H9 (cell line): ENCODE results near the gene ZNF784. TPM values are rescaled to one million over a fixed set of nuclear protein-coding genes. Genes with fewer than 3 reads are reported as not detected.

Experiments used
- DNase-seq: peaks from one replicate; pipeline ENCODE4 v3.0.0-alpha.2; 2017
- H2AFZ ChIP-seq: one replicate; pipeline ENCODE4 v1.6.1; 2013; ENCODE audit warnings: mild to moderate bottlenecking, low read length, control low read depth, moderate library complexity
- H2AK5ac ChIP-seq: 2 replicates; pipeline ENCODE4 v1.6.1; 2013; ENCODE audit warnings: low read length, control low read depth, mixed read lengths; ENCODE audit not compliant: insufficient read length
- H2BK120ac ChIP-seq: one replicate; pipeline ENCODE4 v1.6.1; 2013; ENCODE audit warnings: low read depth, mild to moderate bottlenecking, low read length, control low read depth, inconsistent platforms; ENCODE audit not compliant: poor library complexity, severe bottlenecking
- H2BK12ac ChIP-seq: 2 replicates; pipeline ENCODE4 v1.6.1; 2013; ENCODE audit warnings: low read length, control low read depth, mixed read lengths, low read depth; ENCODE audit not compliant: insufficient read length
- H2BK15ac ChIP-seq: 2 replicates; pipeline ENCODE4 v1.6.1; 2013; ENCODE audit warnings: low read depth, low read length, control low read depth
- H2BK20ac ChIP-seq: one replicate; pipeline ENCODE4 v1.6.1; 2013; ENCODE audit warnings: low read depth, mild to moderate bottlenecking, low read length, control low read depth, inconsistent platforms; ENCODE audit not compliant: poor library complexity, severe bottlenecking
- H2BK5ac ChIP-seq: 2 replicates; pipeline ENCODE4 v1.6.1; 2013; ENCODE audit warnings: low read length, control low read depth, mixed read lengths; ENCODE audit not compliant: insufficient read length
- H3K14ac ChIP-seq: 2 replicates; pipeline ENCODE4 v1.6.1; 2013; ENCODE audit warnings: low read length, control low read depth; ENCODE audit not compliant: insufficient read depth
- H3K18ac ChIP-seq: 2 replicates; pipeline ENCODE4 v1.6.1; 2013; ENCODE audit warnings: low read depth, mild to moderate bottlenecking, mixed read lengths, low read length, control low read depth; ENCODE audit not compliant: insufficient read length
- H3K23ac ChIP-seq: 2 replicates; pipeline ENCODE4 v1.6.1; 2013; ENCODE audit warnings: low read length, control low read depth, mixed read lengths, low read depth; ENCODE audit not compliant: insufficient read length
- H3K23me2 ChIP-seq: 2 replicates; pipeline ENCODE4 v1.6.1; 2013; ENCODE audit warnings: low read depth, mild to moderate bottlenecking, mixed read lengths, low read length, control low read depth; ENCODE audit not compliant: insufficient read length, poor library complexity, severe bottlenecking
- H3K27ac ChIP-seq: 2 replicates; pipeline ENCODE4 v1.5.1; 2013; ENCODE audit warnings: low read length, control low read depth, mixed read lengths, low read depth; ENCODE audit not compliant: insufficient read length
- H3K27me3 ChIP-seq: 2 replicates; pipeline ENCODE4 v1.6.1; 2013; ENCODE audit warnings: low read length, control low read depth, inconsistent platforms; ENCODE audit not compliant: insufficient read depth
- H3K4ac ChIP-seq: 2 replicates; pipeline ENCODE4 v1.6.1; 2013; ENCODE audit warnings: low read depth, mild to moderate bottlenecking, control low read depth, inconsistent platforms, low read length, moderate library complexity
- H3K4me1 ChIP-seq: 2 replicates; pipeline ENCODE4 v1.6.1; 2013; ENCODE audit warnings: low read length, control low read depth, inconsistent platforms; ENCODE audit not compliant: insufficient read depth
- H3K4me2 ChIP-seq: 2 replicates; pipeline ENCODE4 v1.6.1; 2013; ENCODE audit warnings: low read length, control low read depth, mixed read lengths; ENCODE audit not compliant: insufficient read length, insufficient read depth
- H3K56ac ChIP-seq: 2 replicates; pipeline ENCODE4 v1.6.1; 2013; ENCODE audit warnings: low read depth, mild to moderate bottlenecking, mixed read lengths, low read length, control low read depth; ENCODE audit not compliant: insufficient read length
- H3K79me1 ChIP-seq: 2 replicates; pipeline ENCODE4 v1.6.1; 2013; ENCODE audit warnings: low read depth, mild to moderate bottlenecking, moderate library complexity, low read length, control low read depth, inconsistent platforms; ENCODE audit not compliant: insufficient read depth, poor library complexity, severe bottlenecking
- H3K79me2 ChIP-seq: 2 replicates; pipeline ENCODE4 v1.6.1; 2013; ENCODE audit warnings: low read length, control low read depth, inconsistent platforms; ENCODE audit not compliant: insufficient read depth
- H3K9ac ChIP-seq: 2 replicates; pipeline ENCODE4 v1.6.1; 2013; ENCODE audit warnings: low read length, control low read depth, mixed read lengths; ENCODE audit not compliant: insufficient read length; ENCODE audit errors: extremely low read depth
- H3K9me3 ChIP-seq: one replicate; pipeline ENCODE4 v1.6.1; 2013; ENCODE audit warnings: low read depth, low read length, inconsistent platforms; ENCODE audit not compliant: control insufficient read depth
- H3T11ph ChIP-seq: one replicate; pipeline ENCODE4 v1.6.1; 2013; ENCODE audit warnings: mild to moderate bottlenecking, low read length, control low read depth, inconsistent platforms
- H4K20me1 ChIP-seq: one replicate; pipeline ENCODE4 v1.6.1; 2013; ENCODE audit not compliant: control insufficient read depth, insufficient read length, insufficient read depth
- H4K5ac ChIP-seq: 2 replicates; pipeline ENCODE4 v1.6.1; 2013; ENCODE audit warnings: low read depth, mild to moderate bottlenecking, mixed read lengths, low read length, control low read depth; ENCODE audit not compliant: insufficient read length
- H4K8ac ChIP-seq: replicated peaks from 2 replicates; pipeline ENCODE4 v1.6.1; 2013; ENCODE audit warnings: low read length, control low read depth, mixed read lengths, low read depth; ENCODE audit not compliant: insufficient read length
- H4K91ac ChIP-seq: 2 replicates; pipeline ENCODE4 v1.6.1; 2013; ENCODE audit warnings: low read depth, mild to moderate bottlenecking, moderate library complexity, mixed read lengths, low read length, control low read depth; ENCODE audit not compliant: insufficient read length
- H3K27ac Mint-ChIP-seq, 3 experiments: 2 replicates in 2 of 3; 3 replicates in 1 of 3; pipeline ENCODE4 v1.8.0; 2020 to 2021; ENCODE audit warnings: mixed read lengths in 3 of 3, mild to moderate bottlenecking in 1 of 3, moderate library complexity in 1 of 3
- H3K27me3 Mint-ChIP-seq: 2 replicates; pipeline ENCODE4 v1.8.0; 2021; ENCODE audit warnings: low read depth, mild to moderate bottlenecking, moderate library complexity, mixed read lengths
- H3K36me3 Mint-ChIP-seq, 3 experiments: 2 replicates in 2 of 3; 3 replicates in 1 of 3; pipeline ENCODE4 v1.8.0; 2020 to 2021; ENCODE audit warnings: low read depth in 3 of 3, mixed read lengths in 3 of 3; ENCODE audit not compliant: insufficient read depth in 1 of 3
- H3K4me1 Mint-ChIP-seq, 2 experiments: 2 replicates each; pipeline ENCODE4 v1.8.0; 2020; ENCODE audit warnings: mixed read lengths in 2 of 2
- H3K4me3 Mint-ChIP-seq, 2 experiments: 2 replicates in 1 of 2; 3 replicates in 1 of 2; pipeline ENCODE4 v1.8.0; 2020 to 2021; ENCODE audit warnings: mild to moderate bottlenecking in 2 of 2, mixed read lengths in 2 of 2, moderate library complexity in 1 of 2
- H3K9me3 Mint-ChIP-seq, 2 experiments: 2 replicates in 1 of 2; 3 replicates in 1 of 2; pipeline ENCODE4 v1.8.0; 2020; ENCODE audit warnings: mild to moderate bottlenecking in 2 of 2, mixed read lengths in 2 of 2, moderate library complexity in 1 of 2
- WGBS: extraction: QIAGEN DNeasy Blood & Tissue Kit; methylation state at CpG from one replicate; pipeline ENCODE4 v1.1.7; 2013; ENCODE audit warnings: missing lambda C conversion rate, low lambda C conversion rate, mixed read lengths; ENCODE audit not compliant: insufficient read length; ENCODE audit errors: extremely low coverage; 5-methylcytosine and 5-hydroxymethylcytosine counted together
- total RNA-seq: library from RNA; stranded (reverse); gene quantifications from 2 replicates; pipeline ENCODE4 v1.2.1, GENCODE V29; 2021
- TF ChIP-seq, protein P1 (sequence below): fragments of 200-600 bp; sonication (generic); conservative IDR thresholded peaks from 3 replicates; pipeline ENCODE4 v1.8.0; 2021; ENCODE audit warnings: antibody characterized with exemption, mild to moderate bottlenecking

The ZNF784 gene
- total RNA-seq, 1 experiment from 2014 or later: 10.7 TPM

DNA sequence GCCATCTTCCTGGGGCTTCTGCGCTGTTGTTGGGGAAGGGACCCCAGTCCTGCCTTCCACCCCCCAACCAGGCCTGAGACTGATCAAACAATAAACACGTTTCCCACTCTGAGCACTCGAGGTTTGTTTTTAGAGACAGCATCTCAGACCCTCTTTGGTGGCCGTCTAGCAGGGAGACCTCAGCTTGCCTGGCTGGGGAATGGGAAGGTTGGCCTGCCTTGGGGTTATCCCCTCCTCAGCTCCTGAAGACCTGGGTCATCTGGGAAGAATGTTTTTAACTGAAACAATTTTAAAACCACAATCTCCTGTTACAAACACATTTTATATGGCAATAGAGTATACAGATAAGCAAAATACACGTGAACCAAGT lies 21.1 kb upstream of the ZNF784 start:
- Mint-ChIP-seq H3K36me3 (peaks cover 16 to 41% (median 32%) of the 10 kb centered on the region in 3 experiments), H3K4me1 (peaks cover 23 to 37% of the 10 kb centered on the region in 2 experiments), H3K4me3 (peak overlapping the region; percentile 48 to 75), H3K9me3 (peaks cover 0 to 4% of the 10 kb centered on the region in 2 experiments; a peak in 2 of 5 replicates), H3K27ac (no peak overlapping the region), H3K27me3 (peaks cover 1% of the 10 kb centered on the region; the same call in 1 of the 2 replicates)
- H3K4me2 ChIP-seq: no peak overlapping the region
- no peaks in the 10 kb centered on the region for H3K9me3 ChIP-seq
- no CpG with 5 or more reads among the region's 5 CpGs for WGBS
- H2BK20ac ChIP-seq: no peak overlapping the region
- H3K79me2 ChIP-seq: peaks cover 7% of the 10 kb centered on the region; the same call in 1 of the 2 replicates
- H4K8ac ChIP-seq: no peak overlapping the region
- H3K27me3 ChIP-seq: no peaks in the 10 kb centered on the region
- no peak overlapping the region for H3K18ac ChIP-seq
- H2AFZ ChIP-seq: no peak overlapping the region
- no peak overlapping the region for H3K56ac ChIP-seq
- no peak overlapping the region for H3K14ac ChIP-seq
- no peak overlapping the region for H3K9ac ChIP-seq
- H3K27ac ChIP-seq: no peak overlapping the region
- no peak overlapping the region for H2AK5ac ChIP-seq
- H3T11ph ChIP-seq: no peak overlapping the region
- no peak overlapping the region for H3K23ac ChIP-seq
- no peak overlapping the region for H2BK120ac ChIP-seq
- peaks cover 40% of the 10 kb centered on the region for H3K23me2 ChIP-seq
- no peak overlapping the region for H2BK5ac ChIP-seq
- no peak overlapping the region for H4K5ac ChIP-seq
- no peak overlapping the region for H2BK15ac ChIP-seq
- no peak overlapping the region for H3K4ac ChIP-seq
- H3K79me1 ChIP-seq: peaks cover 3% of the 10 kb centered on the region
- no peaks in the 10 kb centered on the region for H3K4me1 ChIP-seq
- TF ChIP-seq, protein P1, sequence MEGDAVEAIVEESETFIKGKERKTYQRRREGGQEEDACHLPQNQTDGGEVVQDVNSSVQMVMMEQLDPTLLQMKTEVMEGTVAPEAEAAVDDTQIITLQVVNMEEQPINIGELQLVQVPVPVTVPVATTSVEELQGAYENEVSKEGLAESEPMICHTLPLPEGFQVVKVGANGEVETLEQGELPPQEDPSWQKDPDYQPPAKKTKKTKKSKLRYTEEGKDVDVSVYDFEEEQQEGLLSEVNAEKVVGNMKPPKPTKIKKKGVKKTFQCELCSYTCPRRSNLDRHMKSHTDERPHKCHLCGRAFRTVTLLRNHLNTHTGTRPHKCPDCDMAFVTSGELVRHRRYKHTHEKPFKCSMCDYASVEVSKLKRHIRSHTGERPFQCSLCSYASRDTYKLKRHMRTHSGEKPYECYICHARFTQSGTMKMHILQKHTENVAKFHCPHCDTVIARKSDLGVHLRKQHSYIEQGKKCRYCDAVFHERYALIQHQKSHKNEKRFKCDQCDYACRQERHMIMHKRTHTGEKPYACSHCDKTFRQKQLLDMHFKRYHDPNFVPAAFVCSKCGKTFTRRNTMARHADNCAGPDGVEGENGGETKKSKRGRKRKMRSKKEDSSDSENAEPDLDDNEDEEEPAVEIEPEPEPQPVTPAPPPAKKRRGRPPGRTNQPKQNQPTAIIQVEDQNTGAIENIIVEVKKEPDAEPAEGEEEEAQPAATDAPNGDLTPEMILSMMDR: no peak
- no peak overlapping the region for H2BK12ac ChIP-seq
- H4K20me1 ChIP-seq: no peaks in the 10 kb centered on the region
- no peak for DNase-seq
- H4K91ac ChIP-seq: no peak overlapping the region
